IMR-90 (cell line): ENCODE measurements around the gene POC1B. TPM values are rescaled to one million over a fixed set of nuclear protein-coding genes. Genes with fewer than 3 reads are reported as not detected.

Source experiments
- ATAC-seq: fragments of 200-7000 bp; cut with Tn5 transposase; 2 replicates; pipeline ENCODE4 v1.9.1; 2020; ENCODE audit warnings: low read depth, mild to moderate bottlenecking, moderate library complexity
- BruUV-seq: library from RNA; stranded (reverse); fragments of 400-500 nt; replicated peaks from 2 replicates; lab custom pipeline; 2021; lab: Mats Ljungman, UMichigan
- CTCF ChIA-PET: fragments of 300-600 bp; formaldehyde crosslinking; extraction: SDS; loops from one replicate; lab custom pipeline; 2021; ENCODE audit warnings: antibody characterized with exemption; lab: Yijun Ruan, JAX
- POLR2A ChIA-PET: fragments of 300-600 bp; sonication (Branson Sonifier 250); formaldehyde crosslinking; loops from one replicate; lab custom pipeline; 2022; ENCODE audit warnings: antibody characterized with exemption; ENCODE audit not compliant: unreplicated experiment; lab: Charles Lee
- DNase-seq: peaks from one replicate; pipeline ENCODE4 v3.0.0; 2013
- H2AFZ ChIP-seq: replicated peaks from 2 replicates; pipeline ENCODE3; 2013; ENCODE audit warnings: low read length, mild to moderate bottlenecking; ENCODE audit not compliant: poor library complexity
- H2AK5ac ChIP-seq: 2 replicates; pipeline ENCODE4 v1.6.1; 2013; ENCODE audit warnings: low read depth, low read length, inconsistent platforms
- H2AK9ac ChIP-seq: replicated peaks from 2 replicates; pipeline ENCODE3; 2013; ENCODE audit warnings: mild to moderate bottlenecking, low read depth, low read length, moderate library complexity; ENCODE audit not compliant: poor library complexity
- H2BK120ac ChIP-seq: 2 replicates; pipeline ENCODE4 v1.6.1; 2013; ENCODE audit warnings: low read depth, low read length, inconsistent platforms
- H2BK15ac ChIP-seq: 3 replicates; pipeline ENCODE4 v1.6.1; 2013; ENCODE audit warnings: low read depth, low read length, inconsistent platforms
- H2BK20ac ChIP-seq: 2 replicates; pipeline ENCODE4 v1.6.1; 2013; ENCODE audit warnings: low read depth, mild to moderate bottlenecking, inconsistent platforms, low read length, moderate library complexity
- H2BK5ac ChIP-seq: 2 replicates; pipeline ENCODE4 v1.6.1; 2013; ENCODE audit warnings: mild to moderate bottlenecking, low read depth, low read length, inconsistent platforms; ENCODE audit not compliant: poor library complexity, severe bottlenecking
- H3K14ac ChIP-seq: replicated peaks from 2 replicates; pipeline ENCODE4 v1.6.1; 2013; ENCODE audit warnings: low read depth, low read length, inconsistent platforms
- H3K18ac ChIP-seq: 2 replicates; pipeline ENCODE4 v1.6.1; 2013; ENCODE audit warnings: low read depth, low read length, control low read depth
- H3K23ac ChIP-seq: 2 replicates; pipeline ENCODE4 v1.6.1; 2013; ENCODE audit warnings: low read depth, low read length, inconsistent platforms
- H3K27ac ChIP-seq: 2 replicates; pipeline ENCODE4 v1.5.1; 2013; ENCODE audit warnings: mild to moderate bottlenecking, control low read depth, low read length; ENCODE audit not compliant: insufficient read depth
- H3K27me3 ChIP-seq: 2 replicates; pipeline ENCODE4 v1.6.1; 2013; ENCODE audit warnings: low read length; ENCODE audit not compliant: control insufficient read depth, insufficient read depth
- H3K36me3 ChIP-seq: 2 replicates; pipeline ENCODE4 v1.6.1; 2013; ENCODE audit warnings: low read length, mixed read lengths; ENCODE audit not compliant: control insufficient read depth, insufficient read depth
- H3K4ac ChIP-seq: 2 replicates; pipeline ENCODE4 v1.6.1; 2013; ENCODE audit warnings: low read depth, low read length, inconsistent platforms
- H3K4me1 ChIP-seq: 2 replicates; pipeline ENCODE4 v1.6.1; 2013; ENCODE audit warnings: low read length, mixed read lengths; ENCODE audit not compliant: control insufficient read depth, insufficient read depth
- H3K4me2 ChIP-seq: 2 replicates; pipeline ENCODE4 v1.6.1; 2013; ENCODE audit warnings: low read depth, mild to moderate bottlenecking, control low read depth, low read length, moderate library complexity
- H3K4me3 ChIP-seq: 2 replicates; pipeline ENCODE4 v1.5.1; 2013; ENCODE audit warnings: low read depth, mild to moderate bottlenecking, control low read depth, low read length, moderate library complexity; ENCODE audit not compliant: insufficient read depth
- H3K56ac ChIP-seq: 2 replicates; pipeline ENCODE4 v1.6.1; 2013; ENCODE audit warnings: low read length, inconsistent platforms; ENCODE audit not compliant: insufficient read depth; ENCODE audit errors: extremely low read depth
- H3K79me1 ChIP-seq, 2 experiments: 2 replicates each; pipeline ENCODE4 v1.6.1; 2013; ENCODE audit warnings: low read length in 2 of 2, inconsistent platforms in 1 of 2, low read depth in 1 of 2
- H3K9ac ChIP-seq: 2 replicates; pipeline ENCODE4 v1.6.1; 2013; ENCODE audit warnings: low read depth, low read length, control low read depth
- H3K9me1 ChIP-seq: 2 replicates; pipeline ENCODE4 v1.6.1; 2013; ENCODE audit warnings: low read length, inconsistent platforms; ENCODE audit not compliant: insufficient read depth
- H3K9me3 ChIP-seq: 2 replicates; pipeline ENCODE4 v1.6.1; 2013; ENCODE audit warnings: low read length; ENCODE audit not compliant: control insufficient read depth, insufficient read depth
- H4K20me1 ChIP-seq: 2 replicates; pipeline ENCODE4 v1.6.1; 2013; ENCODE audit warnings: low read length, inconsistent platforms; ENCODE audit not compliant: insufficient read depth
- H4K5ac ChIP-seq: 2 replicates; pipeline ENCODE4 v1.6.1; 2013; ENCODE audit warnings: mild to moderate bottlenecking, low read depth, low read length, control low read depth
- H4K8ac ChIP-seq, 2 experiments: 2 replicates each; pipeline ENCODE4 v1.6.1; 2013; ENCODE audit warnings: low read depth in 2 of 2, low read length in 2 of 2, control low read depth in 1 of 2, inconsistent platforms in 1 of 2
- H4K91ac ChIP-seq: 2 replicates; pipeline ENCODE4 v1.6.1; 2013; ENCODE audit warnings: low read depth, low read length, inconsistent platforms; ENCODE audit not compliant: insufficient read depth
- CEBPB ChIP-seq: IDR thresholded peaks from 2 replicates; pipeline ENCODE4 v1.6.1; 2012; ENCODE audit warnings: low read depth, low read length, improper control_type of control experiment
- CTCF ChIP-seq: conservative IDR thresholded peaks from 2 replicates; pipeline ENCODE4 v1.5.1; 2012; ENCODE audit warnings: mild to moderate bottlenecking, low read depth, low read length, improper control_type of control experiment
- NFE2L2 ChIP-seq: fragments of 150-350 bp; IDR thresholded peaks from 2 replicates; pipeline ENCODE4 v1.6.1; 2016; ENCODE audit warnings: low read depth, mild to moderate bottlenecking, low read length
- WGBS, 2 experiments: methylation state at CpG; one replicate each; pipeline versions ENCODE4 v1.1.5 to v1.1.7; 2013; ENCODE audit warnings: missing lambda C conversion rate in 2 of 2; ENCODE audit not compliant: insufficient read length in 1 of 2; ENCODE audit errors: extremely low coverage in 2 of 2; 5-methylcytosine and 5-hydroxymethylcytosine counted together
- dilution Hi-C: fragments of 300-500 bp; cut with HindIII; formaldehyde crosslinking; loops from one replicate; pipeline ENCODE4 v1.14.3; 2018; ENCODE audit warnings: low sequenced_read_pairs; ENCODE audit not compliant: unreplicated experiment
- in situ Hi-C: fragments of 300-500 bp; cut with MboI; formaldehyde crosslinking; loops from 3 replicates; pipeline ENCODE4 v1.14.3; 2019; ENCODE audit warnings: low sequenced_read_pairs, inconsistent platforms, mixed read lengths
- intact Hi-C: fragments of 100-400 bp; cut with micrococcal nuclease; formaldehyde crosslinking; loops from 2 replicates; pipeline ENCODE4 v1.10.0; 2022
- polyA plus RNA-seq, 3 experiments: library from polyadenylated mRNA; depleted of rRNA; stranded (reverse); fragments of >200 nt; gene quantifications; 2 replicates each; pipeline ENCODE4 v1.2.3, GENCODE V29; 2012; ENCODE audit warnings: low replicate concordance in 1 of 3
- total RNA-seq: library from RNA; depleted of rRNA; stranded (reverse); fragments of >200 nt; gene quantifications from 2 replicates; pipeline ENCODE4 v1.2.3, GENCODE V29; 2012

POC1B gene
- total and polyA plus RNA-seq, 2 of the 4 experiments (the other 2 are of a cell fraction) = 5.0 to 10.4 TPM

- Histone ChIP-seq H3K79me1 (peaks cover 0 to 25% of the 10 kb centered on the region in 2 experiments; a peak in 2 of 4 replicates), H2AK5ac (no peak overlapping the region), H2AFZ (no peak overlapping the region), H2AK9ac (no peak overlapping the region), H3K4me2 (peak overlapping the region; percentile 75; the same call in 1 of the 2 replicates), H3K4ac (peak overlapping the region; percentile 37; the same call in 1 of the 2 replicates), H3K36me3 (no peaks in the 10 kb centered on the region), H4K91ac (peak overlapping the region; percentile 38; the same call in 1 of the 2 replicates), H3K23ac (no peak overlapping the region), H2BK5ac (peak overlapping the region; percentile 89), H3K9me1 (peaks cover 20% of the 10 kb centered on the region), H2BK15ac (no peak overlapping the region; the same call in 2 of the 3 replicates), H3K14ac (0 out of 2 replicates have a peak overlapping the region, but pooled peaks have one; percentile 34), H3K18ac (peak overlapping the region; percentile 46; the same call in 1 of the 2 replicates), H4K5ac (no peak overlapping the region), H3K27ac (no peak overlapping the region), H3K4me3 (no peak overlapping the region), H4K8ac (peak overlapping the region in 1 of 2 experiments; percentile 62; a peak in 1 of 4 replicates), H3K9ac (no peak overlapping the region), H3K27me3 (no peaks in the 10 kb centered on the region), H4K20me1 (no peaks in the 10 kb centered on the region), H3K56ac (peak overlapping the region; percentile 56; the same call in 1 of the 2 replicates), H3K4me1 (peaks cover 18% of the 10 kb centered on the region), H3K9me3 (no peaks in the 10 kb centered on the region), H2BK20ac (peak overlapping the region; percentile 67; the same call in 1 of the 2 replicates), H2BK120ac (peak overlapping the region; percentile 73)
- dilution Hi-C loops = no loop called here
- TF ChIP-seq CEBPB = peak; percentile 87
- no peak for TF ChIP-seq CTCF
- TF ChIP-seq NFE2L2 = no peak
- ATAC-seq = peak; percentile 30
- POLR2A ChIA-PET = no interaction called here
- CTCF ChIA-PET = no interaction called here
- WGBS, 2 experiments = no CpG with 5 or more reads among the region's 2 CpGs
- intact Hi-C loops = loop anchor here (5.0 kb wide), 1 partner anchor 37 kb away; no protein-coding TSS in a partner anchor
- DNase-seq = peak; percentile 75
- in situ Hi-C loops = no loop called here
- no TSS peak for BruUV-seq
These were observed 111.0 kb downstream of the POC1B start for GRCh38 chr12:89414851-89415250.
